ENCODE data around the gene MTR.

GRCh38 chr1:236800623-236801022 lies 5.5 kb downstream of the MTR start:
- TF ChIP-seq CTCF (conservative IDR thresholded peaks at IDR 0.05; ENCODE audit: low read length) (no peak), EZH2phosphoT487 (IDR thresholded peaks at IDR 0.05; ENCODE audit: borderline replicate concordance, low read depth, low read length) (no peak)

Measured in OCI-LY7 (cell line).